Measurements from ENCODE around the gene JPT1.

GRCh38 chr17:75097865-75098264, 56.4 kb downstream of the JPT1 start:
- no peak for TF ChIP-seq CTCF (IDR thresholded peaks at IDR 0.05; ENCODE audit: low read depth, low read length)
- no peak for TF ChIP-seq EZH2phosphoT487 (IDR thresholded peaks at IDR 0.05; ENCODE audit: low read depth)
